ENCODE results near the gene INO80C. TPM values are rescaled to one million over a fixed set of nuclear protein-coding genes. Genes with fewer than 3 reads are reported as not detected.

The INO80C gene
- polyA plus RNA-seq, 2 donors = 58.3 to 70.6 TPM

GRCh38 chr18:35513181-35513936, 15.6 kb upstream of the INO80C start:
- Histone ChIP-seq H3K36me3 (ENCODE audit: control insufficient read depth in 2 of 2, insufficient read depth in 2 of 2, low read length in 1 of 2) (no peaks in the 10 kb centered on the region), H3K27ac (ENCODE audit: low read depth in 2 of 2, low read length in 1 of 2) (peak overlapping the region; percentile 85 to 96), H3K27me3 (ENCODE audit: control insufficient read depth in 1 of 2, insufficient read depth in 2 of 2, low read length in 2 of 2) (no peaks in the 10 kb centered on the region), H3K4me1 (ENCODE audit: control insufficient read depth in 2 of 2, insufficient read depth in 2 of 2, low read length in 1 of 2) (peaks cover 0 to 5% of the 10 kb centered on the region in 2 donors), H3K9me3 (ENCODE audit: control insufficient read depth in 2 of 2, insufficient read depth in 1 of 2, low read depth in 1 of 2, low read length in 1 of 2) (no peaks in the 10 kb centered on the region), H3K4me3 (ENCODE audit: low read depth in 1 of 2, low read length in 2 of 2) (no peak overlapping the region)
- 50 to 53% methylated on average over 7 of the region's 7 CpGs for WGBS, 2 donors

GRCh38 chr18:35512761-35513160, 15.0 kb upstream of the INO80C start:
- H3K27ac ChIP-seq (ENCODE audit: low read depth in 2 of 2, low read length in 1 of 2) = peak overlapping the region; percentile 85 to 96
- H3K4me3 ChIP-seq (ENCODE audit: low read depth in 1 of 2, low read length in 2 of 2) = no peak overlapping the region
- peaks cover 0 to 5% of the 10 kb centered on the region in 2 donors for H3K4me1 ChIP-seq (ENCODE audit: control insufficient read depth in 2 of 2, insufficient read depth in 2 of 2, low read length in 1 of 2)
- H3K27me3 ChIP-seq (ENCODE audit: control insufficient read depth in 1 of 2, insufficient read depth in 2 of 2, low read length in 2 of 2) = no peaks in the 10 kb centered on the region
- H3K9me3 ChIP-seq (ENCODE audit: control insufficient read depth in 2 of 2, insufficient read depth in 1 of 2, low read depth in 1 of 2, low read length in 1 of 2) = no peaks in the 10 kb centered on the region
- WGBS, 2 donors = 84 to 97% methylated on average over 2 of the region's 2 CpGs
- H3K36me3 ChIP-seq (ENCODE audit: control insufficient read depth in 2 of 2, insufficient read depth in 2 of 2, low read length in 1 of 2) = no peaks in the 10 kb centered on the region

GRCh38 chr18:35511833-35512232, 14.1 kb upstream of the INO80C start:
- no peaks in the 10 kb centered on the region for H3K36me3 ChIP-seq (ENCODE audit: control insufficient read depth in 2 of 2, insufficient read depth in 2 of 2, low read length in 1 of 2)
- no peaks in the 10 kb centered on the region for H3K27me3 ChIP-seq (ENCODE audit: control insufficient read depth in 1 of 2, insufficient read depth in 2 of 2, low read length in 2 of 2)
- H3K4me3 ChIP-seq (ENCODE audit: low read depth in 1 of 2, low read length in 2 of 2) = no peak overlapping the region
- WGBS, 2 donors = 58 to 72% methylated on average over 1 of the region's 1 CpG
- no peaks in the 10 kb centered on the region for H3K9me3 ChIP-seq (ENCODE audit: control insufficient read depth in 2 of 2, insufficient read depth in 1 of 2, low read depth in 1 of 2, low read length in 1 of 2)
- no peak overlapping the region for H3K27ac ChIP-seq (ENCODE audit: low read depth in 2 of 2, low read length in 1 of 2)
- peaks cover 0 to 5% of the 10 kb centered on the region in 2 donors for H3K4me1 ChIP-seq (ENCODE audit: control insufficient read depth in 2 of 2, insufficient read depth in 2 of 2, low read length in 1 of 2)

- Histone ChIP-seq H3K4me3 (ENCODE audit: low read depth in 1 of 2, low read length in 2 of 2) (no peak overlapping the region), H3K36me3 (ENCODE audit: control insufficient read depth in 2 of 2, insufficient read depth in 2 of 2, low read length in 1 of 2) (no peaks in the 10 kb centered on the region), H3K4me1 (ENCODE audit: control insufficient read depth in 2 of 2, insufficient read depth in 2 of 2, low read length in 1 of 2) (peaks cover 0 to 5% of the 10 kb centered on the region in 2 donors), H3K9me3 (ENCODE audit: control insufficient read depth in 2 of 2, insufficient read depth in 1 of 2, low read depth in 1 of 2, low read length in 1 of 2) (no peaks in the 10 kb centered on the region), H3K27ac (ENCODE audit: low read depth in 2 of 2, low read length in 1 of 2) (peak overlapping the region in 1 of 2 donors; percentile 28), H3K27me3 (ENCODE audit: control insufficient read depth in 1 of 2, insufficient read depth in 2 of 2, low read length in 2 of 2) (no peaks in the 10 kb centered on the region)
- 81 to 83% methylated on average over 2 of the region's 2 CpGs for WGBS, 2 donors
These were observed 13.7 kb upstream of the INO80C start for GRCh38 chr18:35511428-35511827.

GRCh38 chr18:35510076-35510651, 12.4 kb upstream of the INO80C start:
- Histone ChIP-seq H3K27ac (ENCODE audit: low read depth in 2 of 2, low read length in 1 of 2) (no peak overlapping the region), H3K9me3 (ENCODE audit: control insufficient read depth in 2 of 2, insufficient read depth in 1 of 2, low read depth in 1 of 2, low read length in 1 of 2) (no peaks in the 10 kb centered on the region), H3K4me1 (ENCODE audit: control insufficient read depth in 2 of 2, insufficient read depth in 2 of 2, low read length in 1 of 2) (peaks cover 0 to 5% of the 10 kb centered on the region in 2 donors), H3K36me3 (ENCODE audit: control insufficient read depth in 2 of 2, insufficient read depth in 2 of 2, low read length in 1 of 2) (no peaks in the 10 kb centered on the region), H3K27me3 (ENCODE audit: control insufficient read depth in 1 of 2, insufficient read depth in 2 of 2, low read length in 2 of 2) (no peaks in the 10 kb centered on the region), H3K4me3 (ENCODE audit: low read depth in 1 of 2, low read length in 2 of 2) (no peak overlapping the region)
- WGBS, 2 donors = 69 to 72% methylated on average over 4 of the region's 4 CpGs

- no peak overlapping the region for H3K4me3 ChIP-seq (ENCODE audit: low read depth in 1 of 2, low read length in 2 of 2)
- peaks cover 0 to 5% of the 10 kb centered on the region in 2 donors for H3K4me1 ChIP-seq (ENCODE audit: control insufficient read depth in 2 of 2, insufficient read depth in 2 of 2, low read length in 1 of 2)
- H3K36me3 ChIP-seq (ENCODE audit: control insufficient read depth in 2 of 2, insufficient read depth in 2 of 2, low read length in 1 of 2) = no peaks in the 10 kb centered on the region
- peak overlapping the region; percentile 45 to 52 for H3K27ac ChIP-seq (ENCODE audit: low read depth in 2 of 2, low read length in 1 of 2)
- H3K27me3 ChIP-seq (ENCODE audit: control insufficient read depth in 1 of 2, insufficient read depth in 2 of 2, low read length in 2 of 2) = no peaks in the 10 kb centered on the region
- 83 to 85% methylated on average over 6 of the region's 6 CpGs for WGBS, 2 donors
- H3K9me3 ChIP-seq (ENCODE audit: control insufficient read depth in 2 of 2, insufficient read depth in 1 of 2, low read depth in 1 of 2, low read length in 1 of 2) = no peaks in the 10 kb centered on the region
These were observed 11.1 kb upstream of the INO80C start for GRCh38 chr18:35508746-35509338.

- 80 to 88% methylated on average over 5 of the region's 5 CpGs for WGBS, 2 donors
- no peaks in the 10 kb centered on the region for H3K27me3 ChIP-seq (ENCODE audit: control insufficient read depth in 1 of 2, insufficient read depth in 2 of 2, low read length in 2 of 2)
- no peaks in the 10 kb centered on the region for H3K9me3 ChIP-seq (ENCODE audit: control insufficient read depth in 2 of 2, insufficient read depth in 1 of 2, low read depth in 1 of 2, low read length in 1 of 2)
- peaks cover 0 to 4% of the 10 kb centered on the region in 2 donors for H3K4me1 ChIP-seq (ENCODE audit: control insufficient read depth in 2 of 2, insufficient read depth in 2 of 2, low read length in 1 of 2)
- peak overlapping the region; percentile 45 to 72 for H3K27ac ChIP-seq (ENCODE audit: low read depth in 2 of 2, low read length in 1 of 2)
- no peak overlapping the region for H3K4me3 ChIP-seq (ENCODE audit: low read depth in 1 of 2, low read length in 2 of 2)
- H3K36me3 ChIP-seq (ENCODE audit: control insufficient read depth in 2 of 2, insufficient read depth in 2 of 2, low read length in 1 of 2) = no peaks in the 10 kb centered on the region
These were observed 10.3 kb upstream of the INO80C start for GRCh38 chr18:35508030-35508429.

- Histone ChIP-seq H3K27me3 (ENCODE audit: control insufficient read depth in 1 of 2, insufficient read depth in 2 of 2, low read length in 2 of 2) (no peaks in the 10 kb centered on the region), H3K4me3 (ENCODE audit: low read depth in 1 of 2, low read length in 2 of 2) (no peak overlapping the region), H3K27ac (ENCODE audit: low read depth in 2 of 2, low read length in 1 of 2) (peak overlapping the region; percentile 45 to 72), H3K36me3 (ENCODE audit: control insufficient read depth in 2 of 2, insufficient read depth in 2 of 2, low read length in 1 of 2) (no peaks in the 10 kb centered on the region), H3K4me1 (ENCODE audit: control insufficient read depth in 2 of 2, insufficient read depth in 2 of 2, low read length in 1 of 2) (peaks cover 2 to 8% of the 10 kb centered on the region in 2 donors), H3K9me3 (ENCODE audit: control insufficient read depth in 2 of 2, insufficient read depth in 1 of 2, low read depth in 1 of 2, low read length in 1 of 2) (no peaks in the 10 kb centered on the region)
- 71 to 77% methylated on average over 3 of the region's 3 CpGs for WGBS, 2 donors
These were observed 9.9 kb upstream of the INO80C start for GRCh38 chr18:35507623-35508022.

GRCh38 chr18:35507192-35507591, 9.4 kb upstream of the INO80C start:
- Histone ChIP-seq H3K27ac (ENCODE audit: low read depth in 2 of 2, low read length in 1 of 2) (peak overlapping the region; percentile 2 to 65), H3K27me3 (ENCODE audit: control insufficient read depth in 1 of 2, insufficient read depth in 2 of 2, low read length in 2 of 2) (no peaks in the 10 kb centered on the region), H3K4me3 (ENCODE audit: low read depth in 1 of 2, low read length in 2 of 2) (no peak overlapping the region), H3K9me3 (ENCODE audit: control insufficient read depth in 2 of 2, insufficient read depth in 1 of 2, low read depth in 1 of 2, low read length in 1 of 2) (no peaks in the 10 kb centered on the region), H3K36me3 (ENCODE audit: control insufficient read depth in 2 of 2, insufficient read depth in 2 of 2, low read length in 1 of 2) (no peaks in the 10 kb centered on the region), H3K4me1 (ENCODE audit: control insufficient read depth in 2 of 2, insufficient read depth in 2 of 2, low read length in 1 of 2) (peaks cover 2 to 9% of the 10 kb centered on the region in 2 donors)
- 73 to 78% methylated on average over 3 of the region's 3 CpGs for WGBS, 2 donors

Data from esophagus (tissue), 2 donors.